ENCODE data around the gene RAPGEF6.

- TF ChIP-seq REST (IDR thresholded peaks at IDR 0.05; ENCODE audit: insufficient replicate concordance, low read depth), result no peak
- no peak for TF ChIP-seq CTCF (IDR thresholded peaks at IDR 0.05; ENCODE audit: insufficient read depth, low read length)
- no peak for TF ChIP-seq POLR2AphosphoS5 (IDR thresholded peaks at IDR 0.05; ENCODE audit: low read depth)
Observed at GRCh38 chr5:131671994-131672655, 37.1 kb upstream of the RAPGEF6 start.
